Measurements from ENCODE around the gene TNK2.
"Not testable (repeated sequence)": the region's sequence is repeated elsewhere in the genome, so short reads cannot be mapped to it uniquely, and the experiment has no call there.

DNA sequence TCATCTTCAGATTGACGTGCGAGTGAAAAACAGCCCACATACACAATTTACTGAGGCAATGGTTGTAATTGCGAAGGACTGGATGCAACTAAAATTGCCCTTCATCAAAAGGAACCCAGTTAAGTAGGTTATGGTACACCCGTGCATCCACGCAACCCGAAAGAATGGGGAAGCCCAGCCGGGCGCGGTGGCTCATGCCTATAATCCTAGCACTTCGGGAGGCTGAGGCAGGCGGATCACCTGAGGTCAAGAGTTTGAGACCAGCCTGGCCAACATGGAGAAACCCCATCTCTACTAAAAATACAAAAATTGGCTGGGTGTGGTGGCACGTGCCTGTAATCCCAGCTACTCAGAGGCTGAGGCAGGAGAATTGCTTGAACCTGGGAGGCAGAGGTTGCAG lies 46.0 kb downstream of the TNK2 start:
- TF ChIP-seq, protein P1, sequence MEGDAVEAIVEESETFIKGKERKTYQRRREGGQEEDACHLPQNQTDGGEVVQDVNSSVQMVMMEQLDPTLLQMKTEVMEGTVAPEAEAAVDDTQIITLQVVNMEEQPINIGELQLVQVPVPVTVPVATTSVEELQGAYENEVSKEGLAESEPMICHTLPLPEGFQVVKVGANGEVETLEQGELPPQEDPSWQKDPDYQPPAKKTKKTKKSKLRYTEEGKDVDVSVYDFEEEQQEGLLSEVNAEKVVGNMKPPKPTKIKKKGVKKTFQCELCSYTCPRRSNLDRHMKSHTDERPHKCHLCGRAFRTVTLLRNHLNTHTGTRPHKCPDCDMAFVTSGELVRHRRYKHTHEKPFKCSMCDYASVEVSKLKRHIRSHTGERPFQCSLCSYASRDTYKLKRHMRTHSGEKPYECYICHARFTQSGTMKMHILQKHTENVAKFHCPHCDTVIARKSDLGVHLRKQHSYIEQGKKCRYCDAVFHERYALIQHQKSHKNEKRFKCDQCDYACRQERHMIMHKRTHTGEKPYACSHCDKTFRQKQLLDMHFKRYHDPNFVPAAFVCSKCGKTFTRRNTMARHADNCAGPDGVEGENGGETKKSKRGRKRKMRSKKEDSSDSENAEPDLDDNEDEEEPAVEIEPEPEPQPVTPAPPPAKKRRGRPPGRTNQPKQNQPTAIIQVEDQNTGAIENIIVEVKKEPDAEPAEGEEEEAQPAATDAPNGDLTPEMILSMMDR (IDR thresholded peaks at IDR 0.05 in 4 of 5, conservative IDR thresholded peaks at IDR 0.05 in 1 of 5): not testable (repeated sequence)
- not testable (repeated sequence) for TF ChIP-seq POLR2A (IDR thresholded peaks at IDR 0.05)

Measured in gastrocnemius medialis (tissue), 4 donors.